Smooth muscle cell (in vitro differentiated cells): ENCODE measurements around the gene PPP1R9B. TPM values are rescaled to one million over a fixed set of nuclear protein-coding genes. Genes with fewer than 3 reads are reported as not detected.
A peak's percentile ranks its signal among the peaks of the same experiment; 100 is the strongest.

Source experiments
- DNase-seq: peaks from one replicate; lab custom pipeline; 2025; ENCODE audit not compliant: unreplicated experiment; lab: John Stamatoyannopoulos, UW
- H2AFZ ChIP-seq: fragments of 200-600 bp; sonication (generic); 2 replicates; pipeline ENCODE4 v1.6.0; 2016; ENCODE audit warnings: antibody characterized with exemption, low read depth, mild to moderate bottlenecking
- H3F3A ChIP-seq: fragments of 200-600 bp; sonication (generic); 2 replicates; pipeline ENCODE4 v1.6.0; 2017; ENCODE audit warnings: antibody characterized with exemption, low read depth
- H3K27ac ChIP-seq: fragments of 200-600 bp; sonication (generic); 2 replicates; pipeline ENCODE4 v1.5.1; 2016; ENCODE audit warnings: low read depth, mild to moderate bottlenecking
- H3K27me3 ChIP-seq: fragments of 200-600 bp; sonication (generic); 2 replicates; pipeline ENCODE4 v1.6.1; 2016; ENCODE audit warnings: low read depth, mild to moderate bottlenecking
- H3K36me3 ChIP-seq: fragments of 200-600 bp; sonication (generic); 2 replicates; pipeline ENCODE4 v1.5.1; 2016; ENCODE audit warnings: low read depth
- H3K4me1 ChIP-seq: fragments of 200-600 bp; sonication (generic); 2 replicates; pipeline ENCODE4 v1.5.1; 2016; ENCODE audit warnings: low read depth
- H3K4me2 ChIP-seq: fragments of 200-600 bp; sonication (generic); 2 replicates; pipeline ENCODE4 v1.6.0; 2016; ENCODE audit warnings: mild to moderate bottlenecking
- H3K4me3 ChIP-seq: fragments of 200-600 bp; sonication (generic); 2 replicates; pipeline ENCODE4 v1.5.1; 2016; ENCODE audit warnings: mild to moderate bottlenecking
- H3K79me2 ChIP-seq: fragments of 200-600 bp; sonication (generic); 2 replicates; pipeline ENCODE4 v1.6.0; 2016; ENCODE audit warnings: low read depth, mild to moderate bottlenecking
- H3K9ac ChIP-seq: fragments of 200-600 bp; sonication (generic); 2 replicates; pipeline ENCODE4 v1.6.0; 2016; ENCODE audit warnings: low read depth
- H3K9me3 ChIP-seq: fragments of 200-600 bp; sonication (generic); replicated peaks from 2 replicates; pipeline ENCODE4 v1.5.1; 2016; ENCODE audit warnings: low read depth
- H4K20me1 ChIP-seq: fragments of 200-600 bp; sonication (generic); 2 replicates; pipeline ENCODE4 v1.6.0; 2016; ENCODE audit warnings: low read depth
- CTCF ChIP-seq: fragments of 200-600 bp; sonication (generic); IDR thresholded peaks from 2 replicates; pipeline ENCODE4 v1.5.1; 2017; ENCODE audit warnings: borderline replicate concordance, mild to moderate bottlenecking, antibody characterized with exemption; ENCODE audit not compliant: insufficient read depth, poor library complexity, severe bottlenecking
- WGBS: methylation state at CpG from one replicate; pipeline ENCODE4 v1.1.7; 2016; ENCODE audit warnings: low lambda C conversion rate; 5-methylcytosine and 5-hydroxymethylcytosine counted together
- polyA plus RNA-seq: library from polyadenylated mRNA; unstranded; fragments of >200 nt; fragmentation: Nextera tagmentation; extraction: Ambion mirVana; gene quantifications from 2 replicates; pipeline ENCODE4 v1.2.1, GENCODE V29; 2016
- total RNA-seq: library from RNA; depleted of rRNA; stranded (reverse); fragments of >200 nt; gene quantifications from 2 replicates; pipeline ENCODE4 v1.2.3, GENCODE V29; 2014

PPP1R9B gene
- total and polyA plus RNA-seq, 2 experiments from 2014 or later, result 6.7 to 20.8 TPM

- Histone ChIP-seq H3K4me1 (peaks cover 30% of the 10 kb centered on the region), H3K36me3 (no peaks in the 10 kb centered on the region), H3F3A (peaks cover 12% of the 10 kb centered on the region), H3K4me3 (peak overlapping the region; percentile 99), H3K4me2 (peak overlapping the region; percentile 98), H3K79me2 (peaks cover 45% of the 10 kb centered on the region), H2AFZ (no peak overlapping the region), H3K27ac (peak overlapping the region; percentile 45), H3K9me3 (no peaks in the 10 kb centered on the region), H3K27me3 (no peaks in the 10 kb centered on the region), H4K20me1 (peaks cover 36% of the 10 kb centered on the region), H3K9ac (peak overlapping the region; percentile 74)
- WGBS, result under 1% methylated on average over 19 of the region's 40 CpGs
- peak; percentile 66 for DNase-seq
- peak; percentile 59 for TF ChIP-seq CTCF
Observed at GRCh38 chr17:50151041-50151936, 812 bp upstream of the PPP1R9B start.

- WGBS, result 1% methylated on average over 91 of the region's 123 CpGs
- H3K79me2 ChIP-seq, result peaks cover 58% of the 10 kb centered on the region
- H3K27me3 ChIP-seq, result no peaks in the 10 kb centered on the region
- DNase-seq, result no peak
- H3K9ac ChIP-seq, result peak overlapping the region; percentile 78
- peak overlapping the region; percentile 26 for H3K27ac ChIP-seq
- peak; percentile 3 for TF ChIP-seq CTCF
- peak overlapping the region; percentile 98 for H3K4me2 ChIP-seq
- H3K4me3 ChIP-seq, result peak overlapping the region; percentile 99
- peaks cover 30% of the 10 kb centered on the region for H3K4me1 ChIP-seq
- no peaks in the 10 kb centered on the region for H3K9me3 ChIP-seq
- no peaks in the 10 kb centered on the region for H3K36me3 ChIP-seq
- peaks cover 4% of the 10 kb centered on the region for H3F3A ChIP-seq
- no peak overlapping the region for H2AFZ ChIP-seq
- H4K20me1 ChIP-seq, result peaks cover 52% of the 10 kb centered on the region
Observed at GRCh38 chr17:50149417-50150353, 792 bp downstream of the PPP1R9B start.

GRCh38 chr17:50149091-50149416 lies 1.4 kb downstream of the PPP1R9B start:
- Histone ChIP-seq H2AFZ (no peak overlapping the region), H3K27me3 (no peaks in the 10 kb centered on the region), H3K36me3 (no peaks in the 10 kb centered on the region), H3K9me3 (no peaks in the 10 kb centered on the region), H3K9ac (peak overlapping the region; percentile 78), H3K4me1 (peaks cover 30% of the 10 kb centered on the region), H3F3A (peaks cover 4% of the 10 kb centered on the region), H3K4me3 (peak overlapping the region; percentile 99), H3K79me2 (peaks cover 64% of the 10 kb centered on the region), H3K4me2 (peak overlapping the region; percentile 98), H3K27ac (peak overlapping the region; percentile 26), H4K20me1 (peaks cover 59% of the 10 kb centered on the region)
- TF ChIP-seq CTCF, result no peak
- DNase-seq, result no peak
- under 1% methylated on average over 20 of the region's 30 CpGs for WGBS
